ENCODE measurements around the gene ERF. TPM values are rescaled to one million over a fixed set of nuclear protein-coding genes. Genes with fewer than 3 reads are reported as not detected.

Gene ERF
- total and polyA plus RNA-seq, 2 of the 4 experiments (the other 2 are of a cell fraction), result 5.2 to 32.4 TPM

DNA sequence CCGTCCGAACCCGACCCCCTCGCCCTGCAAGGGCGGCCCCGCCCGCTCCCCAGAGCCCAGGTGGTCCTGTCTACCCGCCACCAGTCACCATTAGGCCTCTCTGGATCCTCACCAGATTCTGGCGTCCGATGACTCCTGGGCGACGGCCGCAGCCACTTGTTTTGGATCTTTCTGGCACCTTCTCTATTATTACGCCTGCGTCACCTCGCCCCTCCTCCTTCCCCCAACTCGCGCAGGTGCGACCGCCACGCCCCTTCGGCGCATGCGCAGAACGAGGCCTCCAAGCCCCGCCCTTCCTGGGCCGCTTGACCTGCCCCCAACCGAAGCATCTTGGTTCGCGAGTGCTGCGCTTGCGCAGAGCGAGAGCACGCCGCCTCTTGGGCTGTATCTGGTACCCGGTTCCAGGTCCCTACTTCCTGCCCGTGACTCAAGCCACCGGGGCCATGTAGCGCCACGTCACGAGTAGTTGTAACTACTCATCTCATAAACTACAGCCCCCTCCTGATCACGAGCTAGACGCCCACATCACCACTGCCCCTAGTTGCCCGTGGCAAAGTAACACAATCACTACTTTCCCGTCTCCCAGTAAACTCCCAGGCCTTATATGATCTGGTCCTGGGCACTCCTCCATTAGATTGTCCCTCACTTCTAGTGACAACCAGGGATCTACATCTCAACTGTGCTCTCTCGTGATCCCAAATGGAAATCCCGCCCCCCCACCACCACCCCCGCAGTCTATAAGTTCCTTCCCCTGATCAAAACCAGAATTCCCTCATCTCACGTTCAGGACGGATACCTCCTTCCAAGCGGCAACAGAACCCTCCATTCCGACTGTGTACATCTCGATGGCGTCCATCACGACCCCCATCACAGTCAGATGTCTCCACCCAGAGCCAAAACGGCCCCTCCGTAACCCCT lies 37.1 kb downstream of the ERF start, which contains the start of gene DEDD2 (continued):
- TF ChIP-seq, protein P1, sequence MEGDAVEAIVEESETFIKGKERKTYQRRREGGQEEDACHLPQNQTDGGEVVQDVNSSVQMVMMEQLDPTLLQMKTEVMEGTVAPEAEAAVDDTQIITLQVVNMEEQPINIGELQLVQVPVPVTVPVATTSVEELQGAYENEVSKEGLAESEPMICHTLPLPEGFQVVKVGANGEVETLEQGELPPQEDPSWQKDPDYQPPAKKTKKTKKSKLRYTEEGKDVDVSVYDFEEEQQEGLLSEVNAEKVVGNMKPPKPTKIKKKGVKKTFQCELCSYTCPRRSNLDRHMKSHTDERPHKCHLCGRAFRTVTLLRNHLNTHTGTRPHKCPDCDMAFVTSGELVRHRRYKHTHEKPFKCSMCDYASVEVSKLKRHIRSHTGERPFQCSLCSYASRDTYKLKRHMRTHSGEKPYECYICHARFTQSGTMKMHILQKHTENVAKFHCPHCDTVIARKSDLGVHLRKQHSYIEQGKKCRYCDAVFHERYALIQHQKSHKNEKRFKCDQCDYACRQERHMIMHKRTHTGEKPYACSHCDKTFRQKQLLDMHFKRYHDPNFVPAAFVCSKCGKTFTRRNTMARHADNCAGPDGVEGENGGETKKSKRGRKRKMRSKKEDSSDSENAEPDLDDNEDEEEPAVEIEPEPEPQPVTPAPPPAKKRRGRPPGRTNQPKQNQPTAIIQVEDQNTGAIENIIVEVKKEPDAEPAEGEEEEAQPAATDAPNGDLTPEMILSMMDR (conservative IDR thresholded peaks at IDR 0.05; ENCODE audit: low read depth, low read length), result no peak; the same call in 1 of the 2 replicates
